ENCODE measurements around the gene NPR2.

Gene NPR2

DNA sequence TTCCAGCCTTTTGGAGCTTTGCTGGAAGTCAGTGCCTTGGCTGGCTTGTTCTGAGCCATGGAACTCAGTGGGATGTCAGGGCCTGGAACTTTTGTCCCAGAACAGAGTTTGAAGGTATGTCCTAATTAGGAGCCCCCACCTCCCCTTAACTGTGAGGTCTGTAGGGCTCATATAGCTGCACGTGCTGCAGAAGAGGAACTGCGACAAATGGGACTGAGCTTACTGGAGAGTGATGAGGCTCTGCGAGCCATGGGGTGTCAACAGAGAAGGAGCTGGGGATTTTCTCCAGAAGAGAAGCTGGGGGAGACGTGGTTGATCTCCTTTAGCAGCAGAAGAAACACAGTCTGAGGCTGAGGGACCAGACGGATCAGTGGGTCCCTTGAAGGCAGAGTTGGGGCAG lies 48.5 kb downstream of the NPR2 start:
- TF ChIP-seq EZH2phosphoT487 (conservative IDR thresholded peaks at IDR 0.05; ENCODE audit: low read length) = no peak
- TF ChIP-seq, protein P1, sequence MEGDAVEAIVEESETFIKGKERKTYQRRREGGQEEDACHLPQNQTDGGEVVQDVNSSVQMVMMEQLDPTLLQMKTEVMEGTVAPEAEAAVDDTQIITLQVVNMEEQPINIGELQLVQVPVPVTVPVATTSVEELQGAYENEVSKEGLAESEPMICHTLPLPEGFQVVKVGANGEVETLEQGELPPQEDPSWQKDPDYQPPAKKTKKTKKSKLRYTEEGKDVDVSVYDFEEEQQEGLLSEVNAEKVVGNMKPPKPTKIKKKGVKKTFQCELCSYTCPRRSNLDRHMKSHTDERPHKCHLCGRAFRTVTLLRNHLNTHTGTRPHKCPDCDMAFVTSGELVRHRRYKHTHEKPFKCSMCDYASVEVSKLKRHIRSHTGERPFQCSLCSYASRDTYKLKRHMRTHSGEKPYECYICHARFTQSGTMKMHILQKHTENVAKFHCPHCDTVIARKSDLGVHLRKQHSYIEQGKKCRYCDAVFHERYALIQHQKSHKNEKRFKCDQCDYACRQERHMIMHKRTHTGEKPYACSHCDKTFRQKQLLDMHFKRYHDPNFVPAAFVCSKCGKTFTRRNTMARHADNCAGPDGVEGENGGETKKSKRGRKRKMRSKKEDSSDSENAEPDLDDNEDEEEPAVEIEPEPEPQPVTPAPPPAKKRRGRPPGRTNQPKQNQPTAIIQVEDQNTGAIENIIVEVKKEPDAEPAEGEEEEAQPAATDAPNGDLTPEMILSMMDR (IDR thresholded peaks at IDR 0.05; ENCODE audit: insufficient read depth, low read length, poor library complexity, severe bottlenecking) = no peak

DNA sequence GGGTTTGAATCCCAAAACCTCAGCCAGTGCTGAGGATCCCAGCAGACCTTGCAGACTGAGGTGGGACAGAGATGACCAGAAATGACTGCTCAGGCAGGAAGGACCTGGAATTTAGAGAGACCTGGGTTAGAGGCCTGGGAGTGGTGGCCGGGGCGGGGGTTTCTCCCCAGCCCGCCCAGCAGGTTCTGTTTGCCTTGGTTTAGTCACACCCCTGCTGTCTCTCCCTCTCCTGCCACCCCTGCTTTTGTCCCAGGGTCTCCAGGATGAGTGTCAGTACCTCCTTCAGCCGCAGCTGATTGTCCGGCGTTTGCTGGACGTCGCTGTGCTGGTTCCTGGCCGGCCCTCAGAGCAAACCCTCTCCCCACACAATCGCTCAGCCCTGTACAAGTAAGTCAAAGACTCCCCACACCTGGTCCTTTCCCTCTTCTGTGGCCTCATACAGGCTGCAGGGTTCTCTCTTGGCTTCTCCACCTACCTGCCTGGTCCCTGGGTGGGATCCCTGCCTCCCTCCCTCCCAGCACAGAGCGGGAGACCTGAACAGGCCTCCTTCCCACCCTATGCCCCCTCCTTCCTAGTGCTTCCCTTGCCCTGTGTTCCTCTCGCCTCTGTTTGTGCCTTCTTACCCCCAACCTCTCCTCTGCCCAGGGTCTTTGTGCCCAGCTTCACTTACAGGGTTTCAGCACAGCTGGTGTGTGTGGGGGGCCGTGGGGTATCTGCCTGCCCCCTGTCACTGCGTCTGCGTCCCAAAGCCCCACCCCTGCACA lies 49.7 kb downstream of the NPR2 start:
- no peak overlapping the region for H3K4me2 ChIP-seq (ENCODE audit: low read depth, low read length, poor library complexity, severe bottlenecking)
- no peak overlapping the region for H3K9ac ChIP-seq (ENCODE audit: low read length)
- H2AFZ ChIP-seq (ENCODE audit: low read depth, low read length, severe bottlenecking) = no peak overlapping the region
- no peak for TF ChIP-seq EZH2phosphoT487 (conservative IDR thresholded peaks at IDR 0.05; ENCODE audit: low read length)
- TF ChIP-seq, protein P1 (IDR thresholded peaks at IDR 0.05; ENCODE audit: insufficient read depth, low read length, poor library complexity, severe bottlenecking) = no peak
- no peaks in the 10 kb centered on the region for H3K36me3 ChIP-seq (ENCODE audit: low read length)
- H3K9me3 ChIP-seq (ENCODE audit: insufficient read depth, low read length) = no peaks in the 10 kb centered on the region
- H3K9me2 ChIP-seq (replicated peaks; ENCODE audit: insufficient read depth, low read length) = no peaks in the 10 kb centered on the region
- H3K4me3 ChIP-seq (ENCODE audit: insufficient read depth, low read length, poor library complexity, severe bottlenecking) = no peak overlapping the region
- H3K79me2 ChIP-seq (ENCODE audit: insufficient read depth, low read length) = no peaks in the 10 kb centered on the region
- no peak overlapping the region for H3K27ac ChIP-seq (ENCODE audit: low read depth, low read length)
- H4K20me1 ChIP-seq (ENCODE audit: low read depth, low read length) = no peaks in the 10 kb centered on the region
- no peaks in the 10 kb centered on the region for H3F3A ChIP-seq (ENCODE audit: insufficient read depth)
- no peaks in the 10 kb centered on the region for H3K27me3 ChIP-seq (ENCODE audit: low read length)

More for the DNA sequence above, 48.5 kb downstream of the NPR2 start:
- H3K27ac ChIP-seq (ENCODE audit: low read depth, low read length) = no peak overlapping the region
- no peaks in the 10 kb centered on the region for H3F3A ChIP-seq (ENCODE audit: insufficient read depth)
- no peak overlapping the region for H2AFZ ChIP-seq (ENCODE audit: low read depth, low read length, severe bottlenecking)
- no peak overlapping the region for H3K4me3 ChIP-seq (ENCODE audit: insufficient read depth, low read length, poor library complexity, severe bottlenecking)
- H3K9ac ChIP-seq (ENCODE audit: low read length) = no peak overlapping the region
- no peak overlapping the region for H3K4me2 ChIP-seq (ENCODE audit: low read depth, low read length, poor library complexity, severe bottlenecking)
- no peaks in the 10 kb centered on the region for H3K27me3 ChIP-seq (ENCODE audit: low read length)
- H3K9me2 ChIP-seq (replicated peaks; ENCODE audit: insufficient read depth, low read length) = no peaks in the 10 kb centered on the region
- H4K20me1 ChIP-seq (ENCODE audit: low read depth, low read length) = no peaks in the 10 kb centered on the region
- H3K36me3 ChIP-seq (ENCODE audit: low read length) = no peaks in the 10 kb centered on the region
- H3K79me2 ChIP-seq (ENCODE audit: insufficient read depth, low read length) = no peaks in the 10 kb centered on the region
- H3K9me3 ChIP-seq (ENCODE audit: insufficient read depth, low read length) = no peaks in the 10 kb centered on the region

DNA sequence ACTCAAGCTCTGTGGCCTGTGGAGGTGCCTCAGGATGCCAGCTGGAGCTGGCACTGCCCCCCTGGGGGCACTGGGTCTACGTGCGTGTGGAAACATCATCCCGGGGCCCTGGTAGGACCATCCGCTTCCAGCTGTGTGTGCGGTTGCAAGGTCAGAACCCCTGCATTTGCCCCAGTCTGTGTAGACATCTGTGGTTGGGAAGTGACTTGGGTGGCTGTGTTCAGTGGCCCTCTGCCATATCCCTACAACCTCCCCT lies 50.2 kb downstream of the NPR2 start:
- Histone ChIP-seq H3K36me3 (ENCODE audit: low read length) (no peaks in the 10 kb centered on the region), H3K4me2 (ENCODE audit: low read depth, low read length, poor library complexity, severe bottlenecking) (no peak overlapping the region), H3K4me3 (ENCODE audit: insufficient read depth, low read length, poor library complexity, severe bottlenecking) (no peak overlapping the region), H4K20me1 (ENCODE audit: low read depth, low read length) (no peaks in the 10 kb centered on the region), H3K9ac (ENCODE audit: low read length) (no peak overlapping the region), H3K9me2 (replicated peaks; ENCODE audit: insufficient read depth, low read length) (no peaks in the 10 kb centered on the region), H3K27me3 (ENCODE audit: low read length) (no peaks in the 10 kb centered on the region), H2AFZ (ENCODE audit: low read depth, low read length, severe bottlenecking) (no peak overlapping the region), H3K9me3 (ENCODE audit: insufficient read depth, low read length) (no peaks in the 10 kb centered on the region), H3F3A (ENCODE audit: insufficient read depth) (no peaks in the 10 kb centered on the region), H3K79me2 (ENCODE audit: insufficient read depth, low read length) (no peaks in the 10 kb centered on the region), H3K27ac (ENCODE audit: low read depth, low read length) (no peak overlapping the region)
- no peak for TF ChIP-seq EZH2phosphoT487 (conservative IDR thresholded peaks at IDR 0.05; ENCODE audit: low read length)
- TF ChIP-seq, protein P1 (IDR thresholded peaks at IDR 0.05; ENCODE audit: insufficient read depth, low read length, poor library complexity, severe bottlenecking) = no peak
